Activated CD8-positive, alpha-beta T cell treated with anti-CD3 and anti-CD28 coated beads, Interleukin-2, amount 10 ng/mL, durations not matched to agents 7 days and 5 days (primary cell): Measurements from ENCODE around the gene TUBGCP2. TPM values are rescaled to one million over a fixed set of nuclear protein-coding genes. Genes with fewer than 3 reads are reported as not detected.

Experiments
- ATAC-seq: fragments of 150-1000 bp; cut with Tn5 transposase; one replicate; pipeline ENCODE4 v1.10.0; 2021; ENCODE audit warnings: moderate library complexity
- CTCF ChIA-PET: fragments of 350-600 bp; sonication (Branson Sonifier 250); formaldehyde crosslinking; loops from one replicate; lab custom pipeline; 2021; ENCODE audit warnings: antibody characterized with exemption; lab: Charles Lee
- POLR2A ChIA-PET: fragments of 350-600 bp; sonication (Branson Sonifier 250); formaldehyde crosslinking; loops from one replicate; lab custom pipeline; 2021; ENCODE audit warnings: antibody characterized with exemption; lab: Charles Lee
- DNase-seq: peaks from one replicate; pipeline ENCODE4 v3.0.0-alpha.2; 2020
- H3K27ac Mint-ChIP-seq: one replicate; pipeline ENCODE4 v1.8.0; 2021; ENCODE audit warnings: mild to moderate bottlenecking, mixed read lengths
- H3K27me3 Mint-ChIP-seq: one replicate; pipeline ENCODE4 v1.8.0; 2021; ENCODE audit warnings: low read depth, mixed read lengths
- H3K36me3 Mint-ChIP-seq: one replicate; pipeline ENCODE4 v1.8.0; 2021; ENCODE audit warnings: low read depth, mixed read lengths
- H3K4me1 Mint-ChIP-seq: one replicate; pipeline ENCODE4 v1.8.0; 2021; ENCODE audit warnings: low read depth, mixed read lengths
- H3K4me3 Mint-ChIP-seq: one replicate; pipeline ENCODE4 v1.8.0; 2021; ENCODE audit warnings: mild to moderate bottlenecking, mixed read lengths
- H3K9me3 Mint-ChIP-seq: one replicate; pipeline ENCODE4 v1.8.0; 2022; ENCODE audit warnings: mixed read lengths; ENCODE audit not compliant: insufficient read depth
- total RNA-seq, 2 experiments: library from RNA; stranded (reverse); gene quantifications; one replicate each; pipeline ENCODE4 v1.2.3, GENCODE V29; 2021

TUBGCP2 gene
- total RNA-seq, 2 experiments from 2014 or later: 53.5 to 59.0 TPM

DNA sequence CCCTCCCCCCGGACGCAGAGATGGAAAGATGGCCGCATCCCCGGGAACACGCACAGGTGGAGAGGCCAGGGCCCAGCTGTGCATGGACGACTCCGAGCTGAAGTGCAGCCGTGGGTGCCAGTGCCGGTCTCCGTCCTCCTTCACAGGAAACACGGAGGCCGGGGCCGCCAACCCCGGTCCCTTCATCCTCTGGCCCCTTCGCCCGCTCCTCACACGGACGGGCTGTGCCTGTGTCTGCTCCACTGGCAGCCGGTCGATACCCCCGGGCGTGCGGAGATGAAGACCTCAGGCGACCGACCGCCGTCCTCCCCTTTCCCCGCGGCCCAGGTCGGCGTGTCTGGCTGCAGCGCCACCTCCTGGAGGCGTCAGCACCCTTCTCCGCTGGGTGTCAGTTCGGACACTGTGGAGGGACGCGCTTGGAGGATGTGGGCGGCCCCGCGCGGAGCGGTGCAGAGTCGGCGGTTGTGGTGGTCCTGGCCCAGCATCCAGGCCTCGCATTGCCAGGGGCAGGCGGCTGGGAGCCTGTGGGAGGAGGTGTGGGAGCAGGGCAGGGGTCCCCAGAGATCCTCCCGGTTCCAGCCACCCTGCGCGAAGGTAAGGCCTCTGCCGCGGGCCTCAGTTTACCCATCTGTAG, 9.9 kb upstream of the TUBGCP2 start:
- H3K27ac Mint-ChIP-seq: no peak overlapping the region
- H3K9me3 Mint-ChIP-seq: no peaks in the 10 kb centered on the region
- POLR2A ChIA-PET: interaction anchor here (0.6 kb wide), 1 partner anchor 143 kb away, joined by 3 read pairs; no protein-coding TSS in a partner anchor
- no peaks in the 10 kb centered on the region for H3K36me3 Mint-ChIP-seq
- peak overlapping the region; percentile 48 for H3K4me3 Mint-ChIP-seq
- DNase-seq (peak; percentile 74), ATAC-seq (peak; percentile 91)
- H3K4me1 Mint-ChIP-seq: peaks cover 4% of the 10 kb centered on the region
- H3K27me3 Mint-ChIP-seq: peaks cover 12% of the 10 kb centered on the region
- CTCF ChIA-PET: interaction anchor here (1.0 kb wide), 1 partner anchor 11 kb away, joined by 3 read pairs; no protein-coding TSS in a partner anchor

DNA sequence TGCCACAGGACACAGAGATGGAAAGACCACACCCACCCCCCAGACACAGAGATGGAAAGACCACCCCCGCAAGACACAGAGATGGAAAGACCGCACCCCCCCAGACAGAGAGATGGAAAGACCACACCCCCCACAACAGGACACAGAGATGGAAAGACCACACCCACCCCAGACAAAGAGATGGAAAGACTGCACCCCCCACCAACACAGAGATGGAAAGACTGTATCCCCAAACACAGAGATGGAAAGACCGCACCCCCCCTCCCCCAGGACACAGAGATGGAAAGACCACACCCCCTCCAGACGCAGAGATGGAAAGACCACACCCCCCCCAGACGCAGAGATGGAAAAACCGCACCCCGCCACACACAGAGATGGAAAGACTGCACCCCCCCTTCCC, 8.1 kb upstream of the TUBGCP2 start:
- peaks cover 10% of the 10 kb centered on the region for H3K27me3 Mint-ChIP-seq
- H3K4me3 Mint-ChIP-seq: no peak overlapping the region
- ATAC-seq (no peak), DNase-seq (no peak)
- no peaks in the 10 kb centered on the region for H3K9me3 Mint-ChIP-seq
- H3K4me1 Mint-ChIP-seq: peaks cover 4% of the 10 kb centered on the region
- CTCF ChIA-PET: interaction anchor here (3.0 kb wide), 1 partner anchor 13 kb away, joined by 14 read pairs; no protein-coding TSS in a partner anchor
- POLR2A ChIA-PET: no interaction called here
- H3K27ac Mint-ChIP-seq: no peak overlapping the region
- peaks cover 2% of the 10 kb centered on the region for H3K36me3 Mint-ChIP-seq

DNA sequence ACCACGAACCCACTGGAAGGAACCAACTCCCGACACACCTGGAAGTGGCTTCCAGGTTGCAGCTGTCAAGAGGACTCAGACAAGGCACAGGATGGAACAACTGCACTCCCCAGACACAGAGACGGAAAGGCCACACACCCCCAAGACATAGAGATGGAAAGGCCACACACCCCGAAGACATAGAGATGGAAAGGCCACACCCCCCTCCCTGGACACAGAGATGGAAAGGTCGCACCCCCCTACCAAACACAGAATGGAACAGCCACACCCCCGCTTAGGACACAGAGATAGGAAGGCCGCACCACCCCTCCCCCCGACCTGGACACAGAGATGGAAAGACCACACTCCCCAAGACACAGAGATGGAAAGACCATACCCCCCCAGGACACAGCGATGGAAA, 7.6 kb upstream of the TUBGCP2 start:
- no peaks in the 10 kb centered on the region for H3K9me3 Mint-ChIP-seq
- H3K4me3 Mint-ChIP-seq: no peak overlapping the region
- peaks cover 4% of the 10 kb centered on the region for H3K4me1 Mint-ChIP-seq
- ATAC-seq: peak; percentile 3
- H3K36me3 Mint-ChIP-seq: peaks cover 6% of the 10 kb centered on the region
- H3K27me3 Mint-ChIP-seq: peaks cover 10% of the 10 kb centered on the region
- no peak for DNase-seq
- ChIA-PET CTCF (interaction anchor here (1.6 to 3.0 kb wide), 2 partner anchors 10 to 13 kb away, joined by 5 to 14 read pairs; no protein-coding TSS in a partner anchor), POLR2A (no interaction called here)
- H3K27ac Mint-ChIP-seq: no peak overlapping the region

DNA sequence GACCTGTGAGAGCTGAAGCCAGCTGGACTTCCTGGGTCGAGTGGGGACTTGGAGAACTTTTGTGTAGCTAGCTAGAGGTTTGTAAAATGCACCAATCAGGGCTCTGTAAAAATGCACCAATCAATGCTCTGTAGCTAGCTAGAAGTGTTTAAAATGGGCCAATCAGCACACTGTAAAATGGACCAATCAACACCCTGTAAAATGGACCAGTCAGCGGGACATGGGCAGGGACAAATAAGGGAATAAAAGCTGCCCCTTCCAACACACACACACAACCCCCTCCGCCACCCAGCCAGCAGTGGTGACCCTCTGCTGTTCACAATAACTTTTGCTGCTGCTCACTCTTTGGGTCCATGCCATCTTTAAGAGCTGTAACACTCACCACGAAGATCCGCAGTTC, 7.2 kb upstream of the TUBGCP2 start:
- Mint-ChIP-seq H3K27me3 (peaks cover 10% of the 10 kb centered on the region), H3K27ac (no peak overlapping the region), H3K4me3 (no peak overlapping the region), H3K9me3 (no peaks in the 10 kb centered on the region), H3K36me3 (peaks cover 6% of the 10 kb centered on the region), H3K4me1 (peaks cover 4% of the 10 kb centered on the region)
- POLR2A ChIA-PET: no interaction called here
- CTCF ChIA-PET: interaction anchor here (1.6 to 3.0 kb wide), 2 partner anchors 9 to 14 kb away, joined by 5 to 14 read pairs; no protein-coding TSS in a partner anchor
- ATAC-seq: peak; percentile 5
- no peak for DNase-seq

DNA sequence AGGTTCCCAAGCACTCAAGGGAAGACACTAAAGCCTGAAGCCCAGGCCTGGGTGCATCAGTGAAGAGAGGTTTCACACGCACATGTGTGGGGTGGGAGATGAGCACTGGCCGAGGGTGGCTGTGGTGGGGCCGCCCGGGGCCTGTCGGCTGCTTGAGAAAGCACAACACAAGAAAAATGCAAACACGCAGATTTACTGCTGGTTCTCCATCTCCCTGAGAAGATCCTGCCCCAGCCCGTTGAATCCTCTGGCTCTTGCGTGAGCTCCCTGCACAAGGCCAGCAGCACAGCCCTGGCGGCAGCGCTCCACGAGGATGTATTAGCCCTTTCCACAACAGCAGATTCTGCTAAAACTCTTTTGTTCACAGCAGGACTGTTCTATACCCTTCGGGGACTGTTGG, 6.2 kb upstream of the TUBGCP2 start:
- Mint-ChIP-seq H3K9me3 (no peaks in the 10 kb centered on the region), H3K27me3 (peaks cover 7% of the 10 kb centered on the region), H3K36me3 (peaks cover 12% of the 10 kb centered on the region), H3K27ac (no peak overlapping the region), H3K4me1 (peaks cover 5% of the 10 kb centered on the region), H3K4me3 (no peak overlapping the region)
- DNase-seq (no peak), ATAC-seq (no peak)
- POLR2A ChIA-PET: no interaction called here
- CTCF ChIA-PET: interaction anchor here (1.6 to 3.0 kb wide), 2 partner anchors 8 to 15 kb away, joined by 5 to 14 read pairs; no protein-coding TSS in a partner anchor

DNA sequence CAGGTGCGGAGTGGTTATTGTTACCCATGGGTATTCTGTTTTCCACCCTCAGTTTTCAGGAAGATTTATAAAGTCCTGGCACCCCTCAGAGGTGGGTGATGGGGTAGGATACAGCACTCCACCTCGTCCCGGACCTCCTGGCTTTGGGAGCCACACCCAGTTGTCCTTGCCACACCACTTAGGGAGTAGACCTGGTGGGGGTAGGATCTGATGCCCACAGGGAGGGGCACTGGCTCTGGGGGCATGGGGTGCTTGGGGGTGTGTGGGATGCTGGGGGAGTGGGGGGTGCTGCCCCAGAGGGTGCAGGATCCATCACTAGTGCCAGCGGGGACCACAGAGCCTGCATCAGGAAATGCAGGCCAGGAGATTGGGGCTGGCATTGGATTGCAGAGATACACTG, 4.5 kb upstream of the TUBGCP2 start:
- ATAC-seq: no peak
- Mint-ChIP-seq H3K9me3 (no peaks in the 10 kb centered on the region), H3K27me3 (no peaks in the 10 kb centered on the region), H3K36me3 (peaks cover 15% of the 10 kb centered on the region), H3K4me1 (peaks cover 5% of the 10 kb centered on the region), H3K27ac (no peak overlapping the region), H3K4me3 (no peak overlapping the region)
- ChIA-PET POLR2A (no interaction called here), CTCF (no interaction called here)
- DNase-seq: no peak

DNA sequence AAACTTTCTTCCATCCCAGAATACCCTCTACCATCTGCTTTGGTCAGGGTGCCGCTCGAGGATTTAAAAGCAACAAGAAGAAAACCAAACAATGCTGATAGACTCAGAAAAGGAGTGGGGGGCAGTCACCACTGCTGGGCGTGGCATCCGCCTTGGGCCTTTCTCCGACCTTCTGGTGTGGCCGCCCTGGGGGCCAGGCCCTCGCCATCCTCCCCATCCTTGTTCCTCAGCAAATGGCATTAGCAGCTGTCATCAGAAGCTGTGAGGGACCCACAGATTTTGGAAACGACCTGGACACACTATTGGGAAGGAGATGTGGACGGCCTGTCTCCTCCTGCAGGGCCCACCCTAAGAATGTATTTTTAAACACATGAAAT, 4.1 kb upstream of the TUBGCP2 start:
- DNase-seq: no peak
- H3K27ac Mint-ChIP-seq: no peak overlapping the region
- CTCF ChIA-PET: no interaction called here

DNA sequence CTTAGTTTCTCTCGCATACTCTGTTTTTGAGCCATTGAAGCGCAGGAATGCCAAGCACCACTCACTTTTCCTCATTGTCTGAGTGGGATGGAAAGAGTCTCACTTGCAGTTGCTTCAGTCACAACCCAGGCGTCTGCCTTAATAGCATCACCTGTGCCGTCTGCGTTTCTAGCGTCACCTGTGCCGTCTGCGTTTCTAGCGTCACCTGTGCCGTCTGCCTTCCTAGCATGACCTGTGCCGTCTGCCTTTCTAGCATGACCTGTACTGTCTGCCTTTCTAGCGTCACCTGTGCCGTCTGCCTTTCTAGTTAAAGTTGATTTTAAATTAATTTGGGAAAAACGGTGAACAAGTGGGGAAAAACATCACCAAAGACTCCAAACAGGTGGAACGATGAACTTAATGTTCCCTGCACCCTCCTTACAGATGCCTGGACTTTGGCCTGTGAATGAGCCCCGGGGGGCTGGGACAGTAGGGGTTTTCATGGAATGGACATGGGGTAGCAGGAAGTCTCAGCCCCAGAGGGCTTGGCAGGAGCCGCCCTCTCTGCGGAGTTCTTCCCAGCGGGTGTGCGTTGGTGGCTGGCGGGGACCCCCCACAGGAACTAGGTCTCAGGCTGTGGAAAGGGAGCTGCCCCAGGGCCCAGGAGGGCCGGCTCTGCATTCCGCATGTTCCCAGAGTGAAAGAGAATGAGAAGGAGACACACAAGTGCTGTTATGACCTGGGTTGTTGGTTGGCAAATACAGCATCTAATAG, 3.5 kb upstream of the TUBGCP2 start:
- no peak overlapping the region for H3K4me3 Mint-ChIP-seq
- no peak for ATAC-seq

More for the DNA sequence above, 4.1 kb upstream of the TUBGCP2 start:
- Mint-ChIP-seq H3K36me3 (peaks cover 17% of the 10 kb centered on the region), H3K27me3 (no peaks in the 10 kb centered on the region), H3K4me1 (peaks cover 7% of the 10 kb centered on the region), H3K9me3 (no peaks in the 10 kb centered on the region), H3K4me3 (no peak overlapping the region)
- ATAC-seq: no peak
- POLR2A ChIA-PET: no interaction called here

DNA sequence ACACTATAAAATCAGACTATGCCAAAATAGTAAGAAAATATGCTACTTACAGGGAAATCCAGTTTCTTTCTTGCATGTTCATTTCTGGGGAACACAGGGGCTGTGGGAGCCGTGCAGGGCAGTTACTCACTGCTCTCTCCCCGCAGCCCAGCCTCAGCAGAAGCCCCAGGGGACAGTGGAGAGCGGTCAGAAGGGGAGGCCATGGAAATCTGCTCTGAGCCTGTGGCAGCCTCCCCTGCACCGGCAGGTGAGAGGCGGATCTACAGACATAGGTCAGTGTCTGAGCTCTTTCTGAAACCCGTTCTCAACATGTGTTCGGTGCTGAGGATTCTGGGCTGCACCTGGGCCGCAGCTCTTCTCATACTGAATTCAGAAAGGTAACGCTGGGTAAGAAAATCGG, 2.9 kb upstream of the TUBGCP2 start:
- no peaks in the 10 kb centered on the region for H3K9me3 Mint-ChIP-seq
- ChIA-PET CTCF (interaction anchor here (0.7 kb wide), 1 partner anchor 18 kb away, joined by 3 read pairs; no protein-coding TSS in a partner anchor), POLR2A (no interaction called here)
- no peak for ATAC-seq
- H3K27ac Mint-ChIP-seq: no peak overlapping the region
- H3K4me1 Mint-ChIP-seq: peaks cover 18% of the 10 kb centered on the region
- peaks cover 17% of the 10 kb centered on the region for H3K36me3 Mint-ChIP-seq
- no peak overlapping the region for H3K4me3 Mint-ChIP-seq
- DNase-seq: no peak
- no peaks in the 10 kb centered on the region for H3K27me3 Mint-ChIP-seq

More for the DNA sequence above, 3.5 kb upstream of the TUBGCP2 start:
- peaks cover 17% of the 10 kb centered on the region for H3K36me3 Mint-ChIP-seq
- DNase-seq: no peak
- H3K27me3 Mint-ChIP-seq: no peaks in the 10 kb centered on the region
- H3K9me3 Mint-ChIP-seq: no peaks in the 10 kb centered on the region
- POLR2A ChIA-PET: no interaction called here
- H3K4me1 Mint-ChIP-seq: peaks cover 12% of the 10 kb centered on the region
- H3K27ac Mint-ChIP-seq: no peak overlapping the region
- CTCF ChIA-PET: no interaction called here

DNA sequence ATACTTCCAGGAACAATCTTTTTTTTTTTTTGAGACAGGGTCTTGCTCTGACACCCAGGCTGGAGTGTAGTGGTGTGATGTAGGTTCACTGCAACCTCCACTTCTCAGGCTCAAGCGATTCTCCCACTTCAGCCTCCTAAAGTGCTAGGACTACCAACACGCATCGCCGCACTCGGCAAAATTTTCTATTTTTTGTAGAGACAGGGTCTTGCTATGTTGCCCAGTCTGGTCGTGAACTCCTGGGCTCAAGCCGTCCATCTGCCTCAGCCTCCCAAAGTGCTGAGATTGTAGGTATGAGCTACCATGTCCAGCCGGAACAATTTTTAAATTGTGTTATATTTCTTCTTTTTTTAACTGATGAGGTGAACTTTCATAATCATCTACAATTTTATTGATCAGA, 2.1 kb upstream of the TUBGCP2 start:
- ATAC-seq: no peak
- Mint-ChIP-seq H3K27me3 (no peaks in the 10 kb centered on the region), H3K27ac (no peak overlapping the region), H3K9me3 (no peaks in the 10 kb centered on the region), H3K4me1 (peaks cover 19% of the 10 kb centered on the region), H3K4me3 (no peak overlapping the region), H3K36me3 (peaks cover 17% of the 10 kb centered on the region)
- POLR2A ChIA-PET: no interaction called here
- no peak for DNase-seq
- CTCF ChIA-PET: interaction anchor here (0.7 kb wide), 1 partner anchor 19 kb away, joined by 3 read pairs; no protein-coding TSS in a partner anchor

DNA sequence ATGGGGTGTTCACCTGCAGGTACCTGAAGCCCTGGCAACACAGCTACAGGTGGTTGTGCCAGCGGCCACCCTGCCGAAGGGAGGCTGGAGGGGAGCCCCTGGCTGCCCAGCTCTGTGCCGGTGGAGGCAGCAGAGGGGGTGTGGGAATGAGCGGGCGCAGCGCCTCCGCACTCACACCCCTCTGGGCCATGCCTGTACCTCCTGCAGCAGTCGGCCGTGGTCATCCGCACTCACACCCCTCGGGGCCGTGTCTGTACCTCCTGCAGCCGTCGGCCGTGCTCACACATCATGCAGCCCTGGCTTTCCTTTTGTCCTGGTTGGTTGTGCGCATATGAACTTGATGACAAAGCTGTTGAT, 1.7 kb upstream of the TUBGCP2 start:
- Mint-ChIP-seq H3K36me3 (peaks cover 17% of the 10 kb centered on the region), H3K27ac (no peak overlapping the region), H3K4me1 (peaks cover 19% of the 10 kb centered on the region), H3K27me3 (no peaks in the 10 kb centered on the region), H3K9me3 (no peaks in the 10 kb centered on the region), H3K4me3 (no peak overlapping the region)
- ChIA-PET CTCF (no interaction called here), POLR2A (no interaction called here)
- no peak for DNase-seq
- no peak for ATAC-seq
